Melanocyte of skin (primary cell): ENCODE data around the gene OR2T1. TPM values are rescaled to one million over a fixed set of nuclear protein-coding genes. Genes with fewer than 3 reads are reported as not detected.

ENCODE experiments used
- total RNA-seq, 2 donors: library from RNA; depleted of rRNA; stranded (reverse); fragments of >200 nt; gene quantifications; 2 replicates each; pipeline ENCODE4 v1.2.3, GENCODE V29; 2012

Gene OR2T1, protein sequence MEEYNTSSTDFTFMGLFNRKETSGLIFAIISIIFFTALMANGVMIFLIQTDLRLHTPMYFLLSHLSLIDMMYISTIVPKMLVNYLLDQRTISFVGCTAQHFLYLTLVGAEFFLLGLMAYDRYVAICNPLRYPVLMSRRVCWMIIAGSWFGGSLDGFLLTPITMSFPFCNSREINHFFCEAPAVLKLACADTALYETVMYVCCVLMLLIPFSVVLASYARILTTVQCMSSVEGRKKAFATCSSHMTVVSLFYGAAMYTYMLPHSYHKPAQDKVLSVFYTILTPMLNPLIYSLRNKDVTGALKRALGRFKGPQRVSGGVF
- total RNA-seq: not detected

DNA sequence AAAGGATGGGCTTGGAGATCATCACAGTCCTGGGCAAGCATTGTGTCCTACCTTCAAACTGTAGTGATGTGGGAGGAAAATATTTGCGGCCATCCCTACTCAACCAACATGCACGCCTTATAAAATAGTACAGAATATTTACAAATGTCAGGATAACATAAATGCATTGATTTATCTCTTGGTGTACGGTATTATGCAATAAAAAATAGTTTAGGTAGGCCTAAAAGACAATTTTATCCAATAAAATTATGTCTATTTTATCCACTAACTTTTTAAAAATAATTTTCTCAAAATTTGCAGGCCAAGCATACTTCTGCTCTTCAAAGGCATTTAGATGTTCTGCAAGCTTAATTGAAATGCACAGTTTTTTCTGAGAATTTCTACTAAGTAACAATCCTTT lies at the start of gene OR2T1:
Gene OR2T1 (plus strand): TSS at position 301 of the 400 bp plus-strand sequence. CDS start 3,100 bp downstream, outside the sequence.

DNA sequence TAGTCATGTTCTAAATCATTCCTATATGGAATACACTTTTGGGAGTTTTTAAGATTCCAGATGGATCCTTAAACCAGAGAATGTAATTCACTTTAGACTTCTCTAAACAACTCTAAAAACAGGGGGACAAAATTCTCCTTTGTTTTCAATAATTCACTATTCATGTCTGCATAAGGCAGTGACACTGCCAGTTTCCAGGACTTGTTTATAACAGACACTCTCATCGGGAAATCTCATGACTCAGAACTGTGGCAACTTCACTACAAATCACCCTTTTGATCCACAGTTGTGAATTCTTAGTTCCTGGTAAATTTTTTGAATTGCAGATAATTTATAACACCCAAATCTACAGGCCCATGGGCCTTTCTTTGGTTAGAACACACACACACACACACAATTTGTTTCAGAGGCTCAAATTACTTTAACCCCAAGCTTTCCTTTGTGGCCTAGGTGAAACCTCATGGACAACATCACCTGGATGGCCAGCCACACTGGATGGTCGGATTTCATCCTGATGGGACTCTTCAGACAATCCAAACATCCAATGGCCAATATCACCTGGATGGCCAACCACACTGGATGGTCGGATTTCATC lies 41.6 kb upstream of the OR2T1 start, which contains the start of gene OR2T4:
Gene OR2T4 (plus strand): TSS at position 545 of the 595 bp plus-strand sequence. CDS start 0 bp downstream, at position 545.

DNA sequence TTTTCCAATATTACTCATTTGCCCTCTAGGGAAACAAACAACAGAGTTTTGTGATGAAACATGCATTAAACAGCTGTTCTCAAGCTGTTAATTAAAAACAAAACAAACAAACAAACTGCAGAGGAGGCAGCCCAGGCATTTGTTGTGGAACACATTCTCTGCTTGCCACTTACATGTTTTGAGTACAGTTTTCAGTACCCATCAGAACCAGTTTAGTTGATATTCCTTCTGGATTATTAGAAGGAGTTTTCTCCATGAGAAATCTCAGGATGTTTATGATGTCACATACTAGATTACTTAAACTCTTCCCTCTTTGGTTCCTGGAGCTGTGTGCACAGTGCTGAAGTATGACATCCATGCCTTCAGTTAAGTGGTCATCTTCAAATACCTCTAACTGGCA lies 27.4 kb upstream of the OR2T1 start, which contains the start of gene OR2T6:
Gene OR2T6 (plus strand): TSS at position 301 of the 400 bp plus-strand sequence. CDS start 11,863 bp downstream, outside the sequence.

DNA sequence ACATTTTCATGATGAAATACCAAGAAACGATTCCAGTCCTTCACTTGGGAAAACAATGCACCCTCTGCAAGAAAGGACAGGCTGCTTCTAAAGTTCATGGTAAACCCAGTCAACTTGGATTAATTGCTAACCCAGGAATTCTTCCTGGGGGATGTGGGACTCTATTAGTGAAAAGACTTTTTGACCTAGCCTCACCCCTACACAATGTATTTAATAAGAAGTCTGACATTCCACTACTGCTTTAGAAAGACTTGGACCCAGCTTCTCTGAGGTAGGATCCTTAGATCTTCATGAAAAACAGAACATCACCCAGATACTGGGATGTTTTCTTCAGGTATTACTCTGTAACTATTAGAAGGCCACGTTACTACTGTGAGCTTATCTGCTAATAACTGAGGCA lies 42.6 kb downstream of the OR2T1 start, which contains the start of gene OR2T2:
Gene OR2T2 (plus strand): TSS at position 239 of the 400 bp plus-strand sequence. CDS start 7,161 bp downstream, outside the sequence.

Other genes starting within 250 kb of the OR2T1 start
- gene OR2M2, start 228.2 kb upstream of the OR2T1 start, total RNA-seq: not detected
- gene OR2M3, start 205.8 kb upstream of the OR2T1 start, total RNA-seq: not detected
- not detected for gene OR2M4, start 171.6 kb upstream of the OR2T1 start, total RNA-seq
- not detected for gene OR2T33, start 125.1 kb upstream of the OR2T1 start, total RNA-seq
- gene OR2T12, start 99.6 kb upstream of the OR2T1 start, total RNA-seq: not detected
- not detected for gene OR2M7, start 78.5 kb upstream of the OR2T1 start, total RNA-seq
- under 1 TPM in 1 of 2 donors, not detected in 1; 0.34 TPM for gene OR14C36, start 54.3 kb upstream of the OR2T1 start, total RNA-seq
- not detected for gene OR2T4, start 41.4 kb upstream of the OR2T1 start, total RNA-seq
- gene OR2T6, start 27.3 kb upstream of the OR2T1 start, total RNA-seq: not detected
- not detected for gene OR2T2, start 42.6 kb downstream of the OR2T1 start, total RNA-seq
- not detected for gene OR2T3, start 70.3 kb downstream of the OR2T1 start, total RNA-seq
- not detected for gene OR2T5, start 85.5 kb downstream of the OR2T1 start, total RNA-seq
- not detected for gene OR2G6, start 105.0 kb downstream of the OR2T1 start, total RNA-seq
- not detected for gene OR2T29, start 159.7 kb downstream of the OR2T1 start, total RNA-seq
- not detected for gene OR2T34, start 171.7 kb downstream of the OR2T1 start, total RNA-seq
- not detected for gene OR2T10, start 194.7 kb downstream of the OR2T1 start, total RNA-seq
- not detected for gene OR2T11, start 232.0 kb downstream of the OR2T1 start, total RNA-seq
- gene OR2T35, start 242.2 kb downstream of the OR2T1 start, total RNA-seq: not detected